Mucosa of gallbladder (tissue), 1 donor: ENCODE data around the gene CARD6. TPM values are rescaled to one million over a fixed set of nuclear protein-coding genes. Genes with fewer than 3 reads are reported as not detected.
"Not testable (repeated sequence)": the region's sequence is repeated elsewhere in the genome, so short reads cannot be mapped to it uniquely, and the experiment has no call there.

Experiments used
- DNase-seq: peaks from one replicate; pipeline ENCODE4 v3.0.0-alpha.2; 2020; ENCODE audit warnings: low spot score
- total RNA-seq: library from RNA; stranded (reverse); gene quantifications from one replicate; pipeline ENCODE4 v1.2.1, GENCODE V29; 2021
- donor health status: DM: no; HTN: no; CAD: no.

CARD6 gene
- 21.9 TPM for total RNA-seq

GRCh38 chr5:40841068-40841805 is at the start of gene CARD6:
CARD6 (plus strand) TSS chr5:40841367; CDS start chr5:40841383, 16 bp downstream.
- DNase-seq: peak; percentile 13

- no peak for DNase-seq
Measured at GRCh38 chr5:40791715-40792139, 49.4 kb upstream of the CARD6 start.

GRCh38 chr5:40792691-40793090 is 48.5 kb upstream of the CARD6 start:
- not testable (repeated sequence) for DNase-seq

GRCh38 chr5:40794340-40794739 is 46.8 kb upstream of the CARD6 start:
- DNase-seq: not testable (repeated sequence)

- not testable (repeated sequence) for DNase-seq
Measured at GRCh38 chr5:40794877-40795276, 46.3 kb upstream of the CARD6 start.

GRCh38 chr5:40796487-40796889 is 44.7 kb upstream of the CARD6 start:
- no peak for DNase-seq

- DNase-seq: peak; percentile 74
Measured at GRCh38 chr5:40797273-40798011, 43.7 kb upstream of the CARD6 start.

GRCh38 chr5:40798012-40798800 is 43.0 kb upstream of the CARD6 start, which contains the start of gene PRKAA1:
PRKAA1 (minus strand) TSS chr5:40798374; CDS start chr5:40798189, 185 bp downstream.
- peak; percentile 90 for DNase-seq

GRCh38 chr5:40798801-40799210 is 42.4 kb upstream of the CARD6 start:
- no peak for DNase-seq

GRCh38 chr5:40799258-40799657 is 41.9 kb upstream of the CARD6 start:
- no peak for DNase-seq

GRCh38 chr5:40801771-40802562 is 39.2 kb upstream of the CARD6 start:
- no peak for DNase-seq

GRCh38 chr5:40812125-40812524 is 29.0 kb upstream of the CARD6 start:
- no peak for DNase-seq

GRCh38 chr5:40813698-40814281 is 27.4 kb upstream of the CARD6 start:
- DNase-seq: no peak

GRCh38 chr5:40823459-40823858 is 17.7 kb upstream of the CARD6 start:
- no peak for DNase-seq

- not testable (repeated sequence) for DNase-seq
Measured at GRCh38 chr5:40825461-40826043, 15.6 kb upstream of the CARD6 start.

- DNase-seq: no peak
Measured at GRCh38 chr5:40826489-40827187, 14.5 kb upstream of the CARD6 start.

- no peak for DNase-seq
Measured at GRCh38 chr5:40827188-40827977, 13.8 kb upstream of the CARD6 start.

GRCh38 chr5:40828021-40828631 is 13.0 kb upstream of the CARD6 start:
- no peak for DNase-seq
